GM18951 (cell line): Measurements from ENCODE around the gene ILKAP.
"Not testable (repeated sequence)": the region's sequence is repeated elsewhere in the genome, so short reads cannot be mapped to it uniquely, and the experiment has no call there.

Experiments used
- POLR2A ChIP-seq: IDR thresholded peaks from 4 replicates; pipeline ENCODE4 v1.6.1; 2011; ENCODE audit warnings: mild to moderate bottlenecking; ENCODE audit not compliant: insufficient read length, insufficient read depth; ENCODE audit errors: extremely low read depth
- in situ Hi-C: fragments of 300-500 bp; cut with MboI; formaldehyde crosslinking; loops from one replicate; pipeline ENCODE4 v1.12.0; 2022; ENCODE audit warnings: low sequenced_read_pairs, mixed read lengths, inconsistent platforms; ENCODE audit not compliant: unreplicated experiment

Gene ILKAP

DNA sequence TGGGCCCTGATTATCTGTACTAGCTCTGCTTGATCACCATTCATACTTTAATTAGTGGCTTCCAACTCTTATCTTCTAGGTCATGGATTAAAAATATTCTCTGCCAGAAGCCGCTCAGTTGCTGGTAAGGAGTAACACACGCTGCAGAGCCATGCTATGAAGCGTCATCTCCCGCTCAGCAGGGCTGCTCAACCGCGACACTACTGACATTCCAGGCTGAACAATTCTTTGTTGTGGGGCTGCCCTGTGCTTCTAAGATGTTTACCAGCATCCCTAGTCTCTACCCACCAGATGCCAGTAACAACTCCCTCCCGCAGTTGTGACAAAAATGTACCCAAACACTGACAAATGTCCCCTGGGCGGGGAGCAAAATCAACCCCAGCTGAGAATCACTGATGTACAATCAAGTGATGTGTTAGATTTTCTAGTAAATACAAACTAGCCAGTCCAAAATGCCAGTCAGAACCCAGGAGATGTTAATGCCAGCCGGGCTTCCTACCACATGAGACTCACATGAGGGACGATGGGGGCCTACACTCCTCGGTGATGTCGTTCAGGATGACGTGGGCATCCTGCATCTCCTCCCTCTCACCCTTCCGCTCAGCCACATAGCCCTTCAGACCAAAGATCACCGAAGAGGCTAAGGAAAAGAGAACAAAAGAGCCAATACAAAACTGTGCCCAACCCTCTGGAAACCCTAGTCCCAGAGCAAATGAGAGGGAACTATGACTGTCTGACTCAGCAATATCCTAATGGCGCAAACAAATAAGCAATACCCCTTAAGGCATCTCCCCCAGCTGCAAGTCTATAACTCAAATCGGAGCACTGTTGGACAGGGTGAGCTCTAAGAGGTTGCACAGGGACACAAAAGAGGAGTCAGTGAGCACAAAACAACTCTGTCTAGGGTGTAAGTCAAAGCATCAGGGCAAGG lies 15.6 kb downstream of the ILKAP start:
- no peak for TF ChIP-seq POLR2A
- in situ Hi-C loops = no loop called here

DNA sequence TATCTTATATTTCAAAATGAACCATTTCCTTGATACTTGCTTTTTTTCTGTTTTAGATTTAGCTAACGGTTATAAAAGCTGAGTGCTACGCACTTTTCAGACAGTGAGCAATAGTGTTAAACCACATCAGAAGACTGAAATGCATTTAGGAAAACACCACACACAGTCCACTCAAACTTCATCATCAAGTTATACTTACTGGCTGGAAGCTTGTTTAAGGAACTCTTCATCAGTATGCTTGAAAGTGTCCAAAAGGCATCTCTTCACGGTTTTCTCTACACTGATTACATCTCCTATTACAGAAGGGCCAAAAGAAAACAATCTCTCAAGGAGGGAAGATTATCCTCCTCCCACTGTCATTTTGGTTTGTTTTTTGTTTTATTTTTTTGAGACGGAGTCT lies 19.7 kb downstream of the ILKAP start:
- in situ Hi-C loops = no loop called here
- no peak for TF ChIP-seq POLR2A

DNA sequence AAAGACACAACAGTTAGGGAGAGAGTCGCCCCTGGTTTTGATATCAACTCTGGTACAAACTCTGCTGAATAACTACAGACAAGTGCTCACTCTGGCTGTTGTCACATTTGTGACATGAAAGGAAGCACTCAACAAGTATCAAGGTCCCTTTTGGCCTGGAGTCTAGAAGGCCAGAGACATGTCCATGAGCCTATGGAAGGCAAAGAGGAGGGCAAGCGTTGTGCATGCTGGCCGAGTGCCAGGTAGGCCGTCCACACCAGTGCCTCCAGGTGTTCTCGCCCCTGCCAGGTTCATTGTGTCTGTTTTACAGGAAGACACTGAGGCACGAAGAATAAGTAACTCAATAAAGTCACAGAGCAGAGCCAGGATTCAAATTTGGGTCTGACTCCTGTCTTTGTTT lies 21.1 kb downstream of the ILKAP start:
- TF ChIP-seq POLR2A = no peak
- in situ Hi-C loops = no loop called here

DNA sequence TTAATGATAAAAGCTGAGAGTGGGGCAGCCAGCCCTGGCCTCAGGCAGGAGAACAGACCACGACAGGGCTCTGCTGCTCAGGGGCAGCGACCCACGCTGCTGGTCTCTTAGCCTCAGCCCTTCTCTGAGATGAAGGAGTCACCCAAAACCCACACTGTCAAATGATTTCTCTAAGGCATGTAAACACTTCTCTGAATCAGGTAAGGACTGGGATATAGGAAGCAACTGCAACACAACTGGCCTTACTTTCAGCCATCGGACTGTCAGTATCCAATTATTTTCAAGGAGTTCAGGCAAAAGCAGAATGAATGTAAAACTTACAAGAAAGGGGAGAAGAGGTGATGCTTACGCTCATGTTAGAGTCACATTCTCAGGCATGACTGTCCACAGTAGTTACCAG lies 22.9 kb downstream of the ILKAP start:
- in situ Hi-C loops = no loop called here
- no peak for TF ChIP-seq POLR2A

DNA sequence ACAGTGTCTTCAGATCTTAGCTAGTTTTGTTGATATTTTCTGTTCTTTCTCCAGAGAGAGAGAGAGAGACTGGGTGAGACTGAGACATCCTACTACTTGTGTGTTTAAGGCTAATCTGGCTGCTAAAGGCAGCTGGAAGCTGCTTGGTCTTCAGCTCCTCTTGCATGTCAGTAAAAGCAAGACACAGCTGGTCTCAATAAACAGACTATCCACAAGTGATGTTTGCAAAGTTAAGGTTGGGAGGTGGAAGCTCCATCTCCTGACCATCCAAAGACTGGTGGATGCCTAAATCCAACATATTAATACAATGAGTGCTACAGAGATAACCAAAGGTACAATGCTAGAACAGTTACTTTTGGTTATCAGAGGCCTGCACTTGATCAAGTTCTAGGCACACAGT lies 26.9 kb downstream of the ILKAP start:
- in situ Hi-C loops = no loop called here
- TF ChIP-seq POLR2A = no peak

DNA sequence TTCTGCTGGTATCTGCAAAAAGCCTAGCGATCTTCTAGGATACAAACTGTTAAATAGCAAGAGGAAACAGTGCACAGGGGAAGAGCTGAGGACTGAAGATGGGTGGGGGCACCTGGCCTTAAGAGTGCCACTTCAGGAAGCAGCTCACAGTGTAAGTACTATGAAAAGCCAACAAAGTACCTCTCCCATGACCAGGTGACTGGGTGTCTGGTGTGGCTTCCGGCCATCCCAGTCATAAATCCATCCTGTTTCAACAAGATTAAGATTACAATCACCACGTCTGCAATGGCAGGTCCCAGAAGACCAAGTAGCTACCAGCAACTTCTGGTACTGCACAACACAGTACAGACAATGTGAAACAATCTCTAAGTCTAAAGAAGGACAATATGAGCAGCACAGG lies 28.8 kb downstream of the ILKAP start:
- in situ Hi-C loops = no loop called here
- no peak for TF ChIP-seq POLR2A

DNA sequence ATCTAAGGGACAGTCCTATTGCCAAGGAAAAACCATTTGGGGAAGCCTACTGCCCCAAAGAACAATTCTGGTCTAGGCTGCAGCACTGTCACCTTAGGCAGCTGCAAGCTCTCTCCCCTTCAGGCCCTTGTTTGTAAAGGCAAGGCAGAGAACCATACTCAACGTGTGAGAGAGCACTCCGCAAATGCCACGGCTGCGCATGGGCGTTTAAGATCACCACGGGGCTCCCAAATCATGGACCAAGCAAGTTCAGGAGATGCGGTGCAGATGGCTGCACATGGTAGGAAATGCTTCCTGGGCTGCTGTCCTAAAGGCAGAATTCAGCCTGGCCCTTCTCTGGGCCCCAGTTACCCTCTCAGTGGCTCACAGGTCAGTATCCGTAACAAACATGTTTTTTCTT lies 29.2 kb downstream of the ILKAP start:
- in situ Hi-C loops = no loop called here
- no peak for TF ChIP-seq POLR2A

DNA sequence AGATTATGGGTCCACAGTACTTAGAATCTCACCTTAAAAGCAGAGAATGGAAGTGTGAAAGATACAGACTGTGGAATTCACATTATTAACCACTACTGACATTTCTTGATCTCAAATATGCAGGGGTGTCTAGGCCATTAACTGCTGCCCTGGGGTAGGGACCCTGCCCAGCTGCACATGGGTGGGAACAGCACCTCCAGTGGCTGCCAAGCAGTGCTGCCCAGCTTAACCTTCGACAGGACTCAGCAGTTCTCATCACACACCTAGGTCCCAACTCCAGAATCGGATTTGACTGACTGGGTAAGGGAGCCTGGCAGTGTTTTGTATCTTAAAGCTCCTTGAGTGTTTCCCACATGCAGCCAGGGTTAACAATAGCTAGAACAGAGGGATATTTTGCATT lies 29.8 kb downstream of the ILKAP start:
- in situ Hi-C loops = no loop called here

DNA sequence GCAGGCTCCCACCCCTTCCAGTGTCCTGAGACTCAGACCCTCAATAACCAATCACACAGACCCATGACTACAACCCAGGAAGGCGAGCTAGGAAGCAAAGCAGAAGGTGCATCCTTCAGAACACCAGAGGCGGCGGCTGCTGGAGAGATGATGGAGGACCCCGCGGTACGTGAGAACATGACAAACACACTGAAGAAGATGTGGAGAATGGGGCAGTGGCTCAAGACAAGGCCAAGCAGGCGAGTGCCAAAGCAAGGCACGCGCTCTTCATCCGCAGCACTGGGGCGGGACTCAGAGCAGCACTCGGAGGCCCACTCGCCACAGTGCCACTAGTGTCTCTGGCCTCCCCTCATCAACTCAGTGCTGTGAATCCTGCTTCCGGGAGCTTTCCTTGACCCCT lies 31.1 kb downstream of the ILKAP start:
- no peak for TF ChIP-seq POLR2A
- in situ Hi-C loops = no loop called here

More for the DNA sequence above, 29.8 kb downstream of the ILKAP start:
- TF ChIP-seq POLR2A = no peak

DNA sequence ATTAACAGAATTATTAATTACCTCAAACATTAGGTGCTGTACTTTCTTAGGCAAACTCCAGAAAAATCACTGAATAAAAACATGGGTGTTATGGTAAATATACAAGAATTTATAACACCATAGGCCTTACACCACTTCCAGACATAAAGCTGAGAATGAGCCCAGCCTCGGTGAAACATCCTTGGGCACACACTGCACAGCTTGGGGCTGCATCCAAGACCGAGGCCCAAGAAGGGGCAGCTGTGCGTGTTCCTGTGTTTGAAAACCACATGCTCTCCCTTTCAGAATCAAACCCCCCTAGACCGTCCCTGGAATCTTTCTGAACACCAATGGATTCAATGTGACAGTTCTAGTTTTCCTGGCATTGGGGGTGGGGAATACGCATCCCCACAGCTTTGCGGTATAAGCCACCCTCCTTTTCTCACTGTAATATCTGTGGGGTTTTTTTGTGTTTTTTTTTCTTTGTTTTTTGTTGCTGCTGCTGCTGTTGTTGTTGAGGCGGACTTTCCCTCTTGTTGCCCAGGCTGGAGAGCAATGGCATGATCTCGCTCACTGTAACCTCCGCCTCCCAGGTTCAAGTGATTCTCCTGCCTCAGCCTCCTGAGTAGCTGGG lies 31.8 kb downstream of the ILKAP start:
- no peak for TF ChIP-seq POLR2A
- in situ Hi-C loops = no loop called here

DNA sequence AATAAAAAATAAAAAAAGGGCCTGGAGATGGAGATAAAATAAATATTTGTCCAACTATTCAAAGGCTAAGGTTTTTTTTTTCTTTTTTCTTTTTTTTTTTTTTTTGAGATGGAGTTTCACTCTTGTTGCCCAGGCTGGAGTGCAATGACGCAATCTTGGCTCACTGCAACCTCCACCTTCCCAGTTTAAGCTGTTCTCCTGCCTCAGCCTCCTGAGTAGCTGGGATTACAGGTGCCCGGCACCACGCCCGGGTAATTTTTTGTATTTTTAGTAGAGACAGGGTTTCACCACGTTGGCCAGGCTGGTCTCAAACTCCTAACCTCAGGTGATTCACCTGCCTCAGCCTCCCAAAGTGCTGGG lies 32.4 kb downstream of the ILKAP start:
- in situ Hi-C loops = not testable (repeated sequence)

DNA sequence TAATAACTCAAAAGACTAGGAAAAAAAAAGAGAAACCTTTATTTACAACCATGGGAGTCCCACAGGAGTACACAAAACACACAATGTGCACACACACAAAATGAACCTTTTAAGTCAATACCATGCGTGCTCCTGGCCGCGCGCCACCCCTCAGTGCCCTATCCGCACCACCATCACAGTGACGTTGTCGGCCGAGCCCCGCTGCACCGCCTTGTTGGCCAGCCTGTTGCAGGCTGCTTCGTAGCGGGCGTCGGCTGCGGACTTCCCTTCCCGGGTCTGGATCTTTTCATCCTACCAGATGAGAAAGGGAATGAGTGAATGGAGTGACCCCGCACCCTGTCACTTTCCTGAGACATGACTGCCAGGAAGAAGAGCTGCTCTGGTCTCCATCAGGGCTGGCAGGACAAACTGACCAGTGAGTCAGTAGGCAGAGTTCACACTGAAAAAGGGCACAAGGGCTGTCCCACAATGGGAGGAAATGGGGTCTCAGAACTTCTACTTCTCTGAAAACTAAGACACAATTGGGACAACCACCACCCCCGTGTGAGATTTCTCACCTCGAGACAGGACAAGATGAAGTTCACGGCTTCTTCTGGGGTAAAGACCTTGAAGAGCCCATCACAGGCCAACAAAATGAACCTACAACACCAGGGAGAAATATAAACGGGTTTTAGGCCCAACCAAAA lies 33.0 kb downstream of the ILKAP start:
- TF ChIP-seq POLR2A = no peak
- in situ Hi-C loops = no loop called here

DNA sequence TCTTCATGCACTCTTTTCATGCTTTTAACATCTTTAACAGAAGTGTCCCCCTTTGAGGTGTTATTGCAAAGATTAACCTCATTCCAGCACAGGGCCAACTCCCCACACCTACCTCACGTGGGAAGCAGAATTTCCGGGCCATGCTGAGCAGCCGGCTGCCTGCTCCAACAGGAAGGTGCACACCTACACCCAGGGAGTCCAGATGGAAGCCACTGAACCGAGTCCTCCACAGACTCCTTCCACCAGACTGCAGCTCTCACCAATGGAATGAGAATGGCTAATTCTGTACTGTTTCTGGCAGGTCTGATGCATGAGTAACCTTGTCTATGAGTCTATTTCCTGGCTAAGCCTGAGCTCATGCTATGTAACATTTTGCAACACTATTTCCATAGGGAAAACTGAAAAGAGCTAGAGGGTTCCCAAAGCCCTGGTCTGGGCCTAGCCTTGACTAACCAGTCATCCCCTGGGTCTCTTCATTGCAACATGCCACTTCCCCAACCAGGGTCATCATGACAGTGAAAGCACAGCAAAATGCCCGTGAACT lies 33.7 kb downstream of the ILKAP start:
- no peak for TF ChIP-seq POLR2A
- in situ Hi-C loops = no loop called here
